ENCODE results near the gene TTC7B.
"Not testable (repeated sequence)": the region's sequence is repeated elsewhere in the genome, so short reads cannot be mapped to it uniquely, and the experiment has no call there.

Gene TTC7B

DNA sequence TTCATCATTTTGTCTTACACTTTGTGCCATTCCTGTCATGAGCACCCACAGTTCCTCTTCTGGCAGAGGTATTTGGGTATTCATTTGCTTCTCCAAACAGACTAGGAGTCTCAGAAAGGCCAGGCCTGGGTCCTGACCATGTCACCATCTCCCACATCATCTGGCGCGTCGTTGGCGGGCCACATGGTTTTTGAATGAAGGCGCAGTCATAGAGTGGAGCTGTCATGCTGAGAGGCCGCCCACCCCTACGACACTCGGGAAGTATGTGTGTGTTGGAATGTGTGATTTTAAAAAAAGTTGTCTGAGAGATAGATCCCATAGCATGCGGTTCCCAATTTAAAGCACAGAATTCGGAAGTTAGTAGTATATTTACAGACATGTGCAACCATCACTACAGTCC, 15.6 kb upstream of the TTC7B start:
- DNase-seq (ENCODE audit: low read depth in 2 of 2), result no peak

DNA sequence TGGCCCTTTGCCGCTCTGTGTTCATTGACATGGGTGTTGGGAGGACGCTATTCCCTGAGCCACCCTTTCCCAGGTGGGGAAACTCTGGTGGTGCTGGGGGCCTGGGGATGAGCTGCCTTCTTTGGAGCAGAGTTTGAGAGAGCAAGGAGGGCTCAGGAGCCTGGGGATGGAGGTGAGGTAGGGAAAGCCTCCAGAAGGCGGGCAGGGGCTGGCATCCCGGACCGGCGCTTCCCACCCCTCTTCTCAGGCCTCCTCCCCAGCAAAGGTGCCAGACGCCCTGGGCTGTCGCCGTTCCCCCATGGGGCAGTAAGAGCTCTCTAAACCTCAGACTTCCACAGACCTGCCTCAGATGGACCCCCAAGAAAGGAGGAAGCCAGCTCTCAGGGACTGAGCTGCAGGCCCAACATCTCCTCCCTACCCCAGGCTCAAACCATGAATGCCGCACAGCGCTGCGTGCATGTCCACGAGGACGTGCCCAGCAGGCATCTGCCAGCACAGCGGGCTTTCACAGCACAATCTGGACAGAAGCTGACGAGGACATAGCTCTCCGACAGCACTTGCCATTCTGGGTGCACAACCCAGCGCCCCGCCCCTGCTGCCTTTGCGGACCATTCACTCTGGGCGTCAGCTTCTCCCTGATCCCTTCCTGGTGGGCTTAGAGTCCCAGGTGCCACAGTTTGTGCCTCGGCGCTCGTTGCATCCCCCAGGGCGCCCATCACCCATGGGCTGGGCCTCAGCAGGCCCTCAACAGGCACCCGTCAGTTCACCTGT, 14.9 kb upstream of the TTC7B start:
- DNase-seq (ENCODE audit: low read depth in 2 of 2), result no peak

DNA sequence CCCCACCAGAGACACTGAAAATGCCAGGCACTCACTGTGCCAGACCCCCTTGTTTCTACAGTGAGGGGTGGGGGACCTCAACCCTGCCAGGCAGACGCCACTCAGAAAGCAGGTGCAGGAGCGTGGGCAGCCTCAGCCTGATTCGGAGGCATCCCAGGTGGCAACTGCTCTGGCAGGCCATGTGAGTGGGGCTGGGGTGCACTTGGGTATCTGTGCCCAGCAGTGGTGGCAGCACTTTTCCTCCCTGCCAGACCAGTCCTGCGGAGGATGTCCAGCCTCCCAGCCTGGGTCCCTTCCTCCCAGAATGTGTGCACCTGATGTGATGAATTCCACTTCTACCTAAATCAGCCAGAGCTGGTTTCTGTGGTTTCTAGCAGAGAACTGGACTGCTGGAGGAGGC, 13.4 kb upstream of the TTC7B start:
- DNase-seq (ENCODE audit: low read depth in 2 of 2), result no peak

DNA sequence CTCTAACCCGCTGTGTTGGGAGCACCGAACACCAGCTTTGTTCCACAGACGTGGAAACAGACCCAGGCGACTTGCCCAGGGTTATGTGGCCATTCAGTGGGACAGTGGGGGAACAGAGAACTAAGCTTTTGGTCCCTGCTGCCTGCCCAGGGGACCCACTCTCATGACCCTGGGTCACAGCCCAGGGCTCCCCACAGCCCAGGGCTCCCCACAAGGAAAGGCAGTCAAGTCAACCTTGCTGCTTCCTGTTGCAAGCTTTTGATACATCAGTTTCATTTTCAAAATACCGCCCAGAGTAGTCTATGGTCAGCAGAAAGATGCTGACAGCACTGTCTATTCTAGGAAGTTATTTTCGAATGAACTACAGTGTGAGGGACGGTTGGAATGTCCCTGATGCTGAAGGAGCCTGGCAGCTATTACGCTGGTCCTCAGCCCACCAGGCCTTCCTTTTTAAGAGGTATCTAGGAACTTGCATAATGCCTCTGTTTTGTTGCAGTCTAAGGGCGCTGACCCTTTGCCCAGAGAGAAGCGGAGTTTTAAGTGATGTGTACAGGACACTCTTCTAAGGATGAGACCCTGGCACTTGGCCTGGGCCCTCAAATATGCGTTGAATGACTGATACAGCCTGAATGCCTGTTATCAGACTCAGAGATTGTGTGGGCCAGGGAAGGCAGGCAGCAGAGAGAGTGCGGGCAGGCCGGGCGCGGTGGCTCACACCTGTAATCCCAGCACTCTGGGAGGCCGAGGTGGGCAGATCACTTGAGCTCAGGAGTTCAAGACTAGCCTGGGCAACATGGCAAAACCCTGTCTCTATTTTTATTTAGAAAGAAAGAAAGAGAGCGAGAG, 12.6 kb upstream of the TTC7B start:
- DNase-seq (ENCODE audit: low read depth in 2 of 2), result no peak

DNA sequence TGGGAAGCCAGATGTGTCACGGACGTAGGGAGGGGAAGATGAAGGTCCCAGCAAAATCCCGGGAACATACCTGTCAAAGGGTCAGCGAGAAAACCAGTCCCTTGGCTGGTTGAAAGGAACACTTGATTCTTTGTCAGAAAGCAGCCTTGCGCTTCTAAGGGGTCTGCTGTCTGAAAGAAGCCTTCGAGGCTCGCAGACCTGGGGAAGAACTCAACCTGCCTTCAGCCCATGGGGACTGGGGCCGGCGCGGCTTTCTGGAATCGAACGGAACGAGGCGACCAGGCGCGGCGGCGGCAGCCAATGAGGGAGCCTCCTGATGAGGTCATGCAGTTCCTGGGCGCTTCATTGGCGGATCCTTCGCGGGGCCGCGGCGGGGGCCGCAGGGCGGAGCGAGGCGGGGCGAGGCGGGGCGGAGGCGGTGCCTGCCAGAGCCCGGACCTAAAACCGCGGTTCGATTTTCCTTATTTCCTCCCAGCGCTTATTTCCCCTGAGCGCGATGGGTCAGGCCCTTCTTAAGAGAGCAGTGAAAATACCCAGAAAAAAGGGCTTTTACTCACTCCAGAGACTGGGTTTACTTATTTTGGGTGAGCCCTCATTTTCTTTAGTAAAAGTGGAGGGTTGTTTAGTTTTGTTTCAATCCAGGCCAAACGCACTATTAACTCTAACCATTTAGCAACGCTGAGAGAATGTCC, 11.8 kb upstream of the TTC7B start:
- DNase-seq (ENCODE audit: low read depth in 2 of 2), result peak; percentile 87 to 91

DNA sequence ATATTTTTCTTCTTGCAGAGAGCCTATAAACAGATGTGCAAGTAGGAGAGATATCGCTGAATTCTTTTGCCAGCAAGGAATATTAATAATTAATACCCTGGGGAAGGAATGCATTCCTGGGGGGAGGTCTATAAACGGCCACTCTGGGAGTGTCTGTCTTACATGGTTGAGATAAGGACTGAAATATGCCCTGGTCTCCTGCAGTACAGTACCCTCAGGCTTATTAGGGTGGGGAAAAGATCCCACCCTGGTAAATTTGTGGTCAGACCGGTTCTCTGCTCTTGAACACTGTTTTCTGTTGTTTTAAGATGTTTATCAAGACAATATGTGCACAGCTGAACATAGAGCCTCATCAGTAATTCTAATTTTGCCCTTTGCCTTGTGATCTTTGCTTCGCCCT, 7.3 kb upstream of the TTC7B start:
- DNase-seq (ENCODE audit: low read depth in 2 of 2), result not testable (repeated sequence)

DNA sequence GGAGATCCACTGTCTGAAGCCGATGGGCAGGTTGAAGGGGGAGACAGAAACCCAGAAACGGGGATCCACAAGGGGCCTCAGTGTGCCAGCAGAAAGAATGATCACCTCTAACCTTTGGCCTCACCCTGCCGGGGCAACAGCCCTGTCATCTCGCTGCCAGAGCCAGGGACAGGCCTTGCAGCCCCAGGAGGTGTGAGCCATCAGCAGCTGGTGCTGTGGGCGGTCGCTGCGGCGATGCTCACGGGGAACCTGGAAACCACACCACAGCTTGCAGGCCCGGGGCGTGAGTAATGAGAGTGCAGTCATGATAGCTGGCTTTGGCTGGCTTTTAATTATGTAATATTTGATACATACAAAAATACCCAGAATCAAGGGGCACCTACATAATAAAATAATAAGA, 4.7 kb upstream of the TTC7B start:
- peak; percentile 69 to 76 for DNase-seq (ENCODE audit: low read depth in 2 of 2)

DNA sequence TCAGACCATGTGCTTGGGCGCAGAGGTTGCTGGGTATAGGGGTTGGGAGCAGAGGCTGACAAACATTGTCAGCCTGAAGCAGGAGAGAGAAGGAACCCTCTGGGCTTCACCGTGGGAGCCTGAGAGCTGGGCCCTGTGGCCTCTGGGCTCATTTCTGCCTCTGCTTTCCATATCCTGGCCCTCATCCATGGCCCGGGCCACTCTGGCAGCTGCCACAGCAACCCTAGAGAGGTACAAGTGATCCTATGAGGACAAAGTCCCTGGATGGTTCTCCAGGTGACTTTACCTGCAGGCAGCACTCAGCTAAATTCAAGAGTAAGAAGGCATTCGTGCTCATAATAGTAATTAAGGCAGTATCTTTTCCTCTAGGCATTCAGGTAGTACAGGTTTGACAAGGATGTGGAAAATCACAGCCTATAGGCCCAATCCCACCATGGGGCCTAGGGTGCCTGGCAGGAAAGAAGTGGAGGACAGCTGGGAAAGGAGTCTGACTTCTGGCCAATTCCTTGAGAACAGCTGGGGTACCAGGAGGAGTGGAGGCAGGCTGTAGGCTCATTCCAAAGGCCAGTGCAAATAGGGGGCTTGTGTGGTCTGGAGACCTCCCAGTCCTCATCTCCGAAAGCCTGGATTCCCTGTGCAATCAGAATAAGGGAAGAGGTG, 3.6 kb upstream of the TTC7B start:
- DNase-seq (ENCODE audit: low read depth in 2 of 2), result no peak

DNA sequence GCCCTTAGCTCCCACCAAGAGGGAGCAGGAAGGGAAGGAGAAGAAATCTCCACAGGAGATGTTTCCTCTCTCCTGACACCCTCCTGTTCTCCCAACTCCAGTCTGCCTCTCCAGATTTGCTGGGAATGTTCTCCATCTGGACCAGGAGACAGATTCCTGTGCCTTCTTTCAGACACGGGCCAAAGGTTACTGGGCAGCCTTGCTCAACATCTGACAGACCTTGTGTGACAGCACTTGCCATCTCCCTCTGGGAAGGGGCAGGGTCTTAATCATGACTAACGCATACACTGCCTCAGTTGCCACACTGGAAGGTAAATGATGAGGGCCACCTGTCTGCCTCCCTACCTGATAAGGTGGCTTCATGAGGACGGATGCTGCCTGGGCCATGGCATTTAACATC, 2.5 kb upstream of the TTC7B start:
- DNase-seq (ENCODE audit: low read depth in 2 of 2), result no peak

DNA sequence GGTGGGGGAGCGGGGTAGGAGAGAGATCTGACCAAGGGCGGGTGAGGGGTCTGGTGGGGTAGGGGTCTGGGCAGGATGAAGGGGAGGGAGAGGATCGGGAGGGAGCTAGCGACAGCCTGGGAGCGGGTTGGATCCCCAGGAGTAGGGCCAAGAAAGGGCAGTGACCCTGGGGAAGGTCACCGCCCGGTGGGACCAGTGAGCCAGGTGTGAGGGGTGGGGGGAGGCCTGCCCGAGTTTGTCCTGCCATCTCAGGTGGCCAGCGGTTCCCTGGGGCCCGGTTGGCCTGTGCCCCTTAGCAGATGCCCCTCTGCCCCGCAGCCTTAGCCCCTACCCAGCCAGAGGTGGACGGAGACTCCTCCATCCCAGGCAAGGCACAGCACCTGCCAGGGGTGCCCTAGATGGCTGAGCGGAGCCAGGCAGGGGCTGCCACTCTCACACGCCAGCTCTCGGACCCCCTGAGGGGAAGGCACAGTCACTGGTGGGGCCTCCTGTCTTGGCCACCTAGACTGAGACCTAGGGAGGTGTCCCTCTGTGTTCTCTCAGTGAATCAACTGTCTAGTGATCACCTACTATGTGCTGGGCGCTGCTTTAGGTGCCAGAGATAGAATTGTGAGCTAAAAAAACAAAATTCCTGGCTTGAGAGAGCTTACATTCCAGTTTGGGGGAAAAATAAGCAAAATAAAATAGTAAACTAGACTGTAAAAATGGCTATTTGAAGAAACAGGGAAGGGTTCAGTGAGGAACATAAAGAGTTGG, 629 bp upstream of the TTC7B start:
- DNase-seq (ENCODE audit: low read depth in 2 of 2), result no peak

DNA sequence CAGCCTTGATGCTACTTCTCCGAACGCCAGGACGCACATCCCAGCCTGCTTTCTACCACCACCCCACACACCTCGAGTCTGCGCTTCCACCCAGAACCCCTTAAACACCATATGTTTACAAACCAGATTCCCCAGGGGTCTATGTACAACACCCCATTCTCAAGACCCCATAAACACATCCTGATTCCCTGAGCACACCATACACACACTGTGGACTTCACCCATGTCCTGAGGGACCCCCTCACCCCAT, 733 bp downstream of the TTC7B start:
- DNase-seq (ENCODE audit: low read depth in 2 of 2), result no peak

DNA sequence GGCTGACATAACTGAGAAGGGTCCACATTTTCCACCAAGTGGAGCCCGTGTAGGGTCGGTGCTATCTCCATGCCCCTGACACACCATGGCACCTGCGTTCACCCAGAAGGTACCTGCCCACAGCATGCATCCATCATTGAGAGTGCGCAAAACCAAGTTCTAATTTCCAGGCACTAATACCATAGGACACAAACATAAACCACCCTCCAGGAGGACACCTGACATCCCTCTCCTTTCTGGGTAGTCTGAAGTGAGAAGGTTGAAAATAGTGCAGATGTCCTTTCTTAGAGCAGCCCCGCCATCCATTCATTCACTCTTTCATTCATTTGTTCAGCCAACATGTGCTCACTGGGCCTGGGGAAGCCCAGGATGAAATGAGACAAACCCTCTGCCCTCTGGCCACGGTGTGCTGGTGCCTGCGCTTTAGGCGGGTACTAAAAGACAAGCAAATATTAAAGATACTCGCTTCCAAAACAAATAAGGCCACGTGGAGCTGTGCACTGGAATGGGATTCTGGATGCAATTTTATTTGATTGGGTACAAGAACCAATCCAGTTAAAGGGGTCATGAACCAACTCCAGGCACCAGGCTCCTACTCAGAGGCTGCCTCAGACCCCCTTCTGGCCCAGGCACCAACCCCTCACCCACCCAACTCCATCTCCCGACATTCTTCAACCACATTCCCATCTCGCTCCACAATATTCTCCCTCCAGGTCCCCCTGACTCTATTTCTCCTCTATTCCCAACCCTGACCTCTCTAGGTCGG, 1.2 kb downstream of the TTC7B start:
- DNase-seq (ENCODE audit: low read depth in 2 of 2), result no peak

DNA sequence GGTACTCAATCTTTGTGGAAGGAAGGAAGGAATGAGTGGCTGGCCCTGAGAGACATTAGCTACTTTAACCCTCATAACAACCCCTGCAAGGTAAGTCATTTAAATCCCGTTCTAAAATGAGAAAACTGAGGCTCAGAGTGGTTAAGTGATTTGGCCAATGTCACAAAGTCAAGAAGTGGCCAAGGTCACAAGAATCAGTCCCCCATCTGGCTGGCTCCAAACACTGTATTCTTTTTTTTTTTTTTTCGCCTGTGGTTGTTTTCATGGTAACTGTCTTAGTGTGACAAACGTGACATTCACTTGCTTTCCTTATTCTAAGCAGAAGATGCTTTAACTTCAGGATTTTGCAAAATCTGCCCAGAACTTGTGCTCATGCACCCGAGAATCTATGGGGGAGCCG, 2.8 kb downstream of the TTC7B start:
- no peak for DNase-seq (ENCODE audit: low read depth in 2 of 2)

DNA sequence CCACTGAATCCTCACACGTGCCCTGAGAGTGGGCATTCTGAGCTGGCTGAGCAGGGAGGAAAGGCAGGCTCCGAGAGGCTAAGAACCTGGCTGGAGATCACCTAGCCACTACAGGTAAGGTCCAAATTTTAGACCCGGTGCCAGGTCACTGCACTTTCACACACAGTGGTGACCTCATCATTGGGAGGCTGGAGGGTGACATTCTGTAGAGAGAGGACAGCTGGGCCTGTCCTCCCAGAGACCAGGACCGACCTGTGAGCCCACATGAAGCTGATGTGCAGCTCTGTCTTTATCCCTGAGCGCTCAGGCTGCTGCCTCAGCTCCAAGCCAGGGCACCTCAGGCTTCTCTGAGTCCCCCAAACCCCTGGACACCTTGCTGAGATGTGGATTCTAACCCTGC, 4.1 kb downstream of the TTC7B start:
- DNase-seq (ENCODE audit: low read depth in 2 of 2), result no peak

DNA sequence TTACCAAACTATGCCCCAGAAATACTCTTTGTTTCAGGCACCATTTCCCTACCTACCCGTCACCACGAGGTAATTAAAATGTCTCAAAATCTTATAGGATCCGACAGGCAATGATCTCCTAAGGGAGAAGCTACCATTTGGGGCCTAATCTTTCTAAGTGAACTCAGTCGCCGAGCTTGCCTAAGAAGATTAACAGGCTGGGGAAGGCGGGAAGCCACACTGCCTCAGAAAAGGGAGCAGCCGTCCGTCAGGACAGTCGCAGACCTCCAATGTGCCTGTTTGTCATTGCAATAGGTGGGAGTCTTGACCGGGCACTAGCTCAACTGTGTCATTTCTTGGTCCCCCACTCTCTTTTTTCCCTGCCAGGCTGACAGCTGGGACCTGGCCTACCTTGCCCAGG, 4.6 kb downstream of the TTC7B start:
- DNase-seq (ENCODE audit: low read depth in 2 of 2), result no peak

DNA sequence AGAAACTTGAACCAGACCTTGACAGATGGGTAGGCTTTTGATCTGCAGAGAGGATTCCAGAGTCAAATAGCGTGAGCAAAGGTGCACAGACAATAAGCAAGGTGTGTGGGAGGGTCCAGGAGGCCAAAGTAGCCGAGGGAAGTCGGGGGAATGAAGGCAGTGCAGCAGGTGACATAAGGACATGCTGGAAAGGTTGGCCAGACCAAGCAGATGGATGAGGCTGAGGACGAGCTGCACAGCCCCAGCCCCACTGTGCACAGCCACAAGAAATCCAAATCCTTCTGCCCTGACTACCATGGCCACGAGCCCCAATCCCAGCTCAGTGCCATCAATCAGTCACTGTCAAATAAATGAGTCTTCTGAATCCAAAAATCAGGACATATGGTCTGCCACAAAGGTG, 5.4 kb downstream of the TTC7B start:
- no peak for DNase-seq (ENCODE audit: low read depth in 2 of 2)

DNA sequence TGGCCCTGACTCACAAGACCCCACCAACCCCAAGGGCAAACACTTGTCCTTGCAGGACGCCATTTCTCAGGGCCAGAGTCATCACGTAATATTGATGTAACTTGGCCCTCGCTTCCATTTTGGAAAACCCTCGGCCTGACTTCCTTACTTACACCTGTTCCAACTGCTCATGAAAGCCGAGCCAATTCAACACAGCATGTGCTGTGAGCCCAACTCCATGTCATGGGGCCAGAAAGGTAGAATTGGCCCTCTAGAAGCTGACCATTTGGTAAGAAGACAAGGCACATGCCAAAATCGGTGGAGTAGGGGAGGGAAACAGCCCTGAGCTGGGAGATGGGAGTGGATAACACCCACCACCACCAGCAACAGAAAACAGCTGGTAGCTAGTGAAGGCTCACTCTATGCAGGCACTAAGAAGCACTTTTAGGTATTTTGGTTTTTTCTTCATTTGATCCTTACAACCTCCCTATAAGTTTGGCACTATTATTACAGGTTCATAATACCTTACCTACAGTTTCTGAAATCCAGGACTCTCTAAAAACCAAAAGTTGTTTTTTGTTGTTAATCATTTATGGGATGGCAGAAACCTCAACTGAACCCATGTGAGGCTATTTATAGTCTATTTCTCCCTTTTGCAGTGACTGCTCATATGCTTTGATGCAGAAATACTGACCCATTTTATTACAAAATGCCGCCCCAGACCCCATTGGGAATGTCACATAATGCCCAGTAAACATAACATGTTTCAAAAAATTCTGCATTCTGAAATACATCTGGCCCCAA, 6.5 kb downstream of the TTC7B start:
- no peak for DNase-seq (ENCODE audit: low read depth in 2 of 2)

DNA sequence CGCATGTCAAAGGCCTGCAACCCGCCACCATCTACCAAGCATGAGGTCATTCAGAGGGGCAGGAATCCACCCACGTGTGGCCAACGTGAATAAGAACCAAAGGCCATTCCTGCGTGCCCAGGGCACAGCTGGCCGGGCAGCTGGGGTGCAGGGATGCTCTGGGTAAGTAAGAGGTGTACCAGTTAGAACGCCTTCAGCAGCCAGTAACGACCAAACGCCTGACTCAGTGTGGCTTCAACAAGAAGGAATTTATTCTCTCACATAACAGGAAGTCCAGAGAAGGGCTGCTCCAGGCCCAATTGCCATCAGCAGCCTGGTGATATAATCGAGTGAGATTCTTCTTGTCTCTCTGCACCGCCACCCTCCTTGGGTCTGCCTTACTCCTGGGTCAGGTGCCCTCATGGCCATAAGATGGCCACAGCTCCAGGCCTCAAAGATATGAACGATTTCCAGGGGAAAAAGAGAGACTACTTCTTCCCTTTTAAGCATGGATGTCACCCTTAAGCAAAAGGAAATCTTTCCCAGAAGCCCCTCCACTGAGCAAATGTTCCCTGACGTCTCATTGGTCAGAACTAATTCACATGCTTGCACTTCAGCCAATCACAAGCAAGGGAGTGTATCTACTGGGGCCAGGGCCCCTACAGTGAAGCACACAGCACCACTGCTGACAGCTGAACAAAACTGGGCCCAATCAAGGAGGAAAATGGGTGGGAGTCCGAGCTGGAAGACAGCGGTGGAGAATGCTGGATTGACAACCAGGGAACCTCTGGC, 7.3 kb downstream of the TTC7B start:
- DNase-seq (ENCODE audit: low read depth in 2 of 2), result no peak

DNA sequence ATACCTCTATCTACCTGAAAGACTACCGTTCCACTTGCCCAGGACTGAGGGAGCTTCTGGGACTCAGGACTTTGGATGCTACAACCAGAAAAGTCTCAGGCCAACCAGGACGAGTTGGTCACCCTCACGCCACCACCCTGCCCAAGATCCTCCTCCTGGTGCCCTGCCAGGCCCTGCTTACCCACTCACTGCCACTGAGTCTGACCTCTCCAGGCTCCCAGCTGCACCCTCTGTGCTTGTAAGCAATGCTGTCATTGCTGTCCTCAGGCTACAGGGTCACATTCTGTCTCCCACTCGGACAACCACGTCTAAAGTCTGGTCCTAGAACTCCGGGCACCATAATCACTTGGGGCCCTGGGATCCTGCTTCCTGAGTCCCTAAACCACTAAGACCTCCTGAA, 9.2 kb downstream of the TTC7B start:
- no peak for DNase-seq (ENCODE audit: low read depth in 2 of 2)

Data from stimulated activated CD4-positive, alpha-beta T cell treated with anti-CD3 and anti-CD28 coated beads, Interleukin-4, amount 100 ng/mL, for 48 hours (primary cell).